GM18507 (cell line): ENCODE measurements around the gene HK3.
"Not testable (repeated sequence)": the region's sequence is repeated elsewhere in the genome, so short reads cannot be mapped to it uniquely, and the experiment has no call there.

Experiments
- DNase-seq: peaks from one replicate; pipeline ENCODE4 v3.0.0; 2011; ENCODE audit warnings: low read depth; ENCODE audit not compliant: insufficient read length; ENCODE audit errors: extremely low spot score
- FAIRE-seq: peaks from 2 replicates; lab custom pipeline; 2011; peaks lifted over from hg19 to GRCh38; lab: Jason Lieb, UNC

HK3 gene

DNA sequence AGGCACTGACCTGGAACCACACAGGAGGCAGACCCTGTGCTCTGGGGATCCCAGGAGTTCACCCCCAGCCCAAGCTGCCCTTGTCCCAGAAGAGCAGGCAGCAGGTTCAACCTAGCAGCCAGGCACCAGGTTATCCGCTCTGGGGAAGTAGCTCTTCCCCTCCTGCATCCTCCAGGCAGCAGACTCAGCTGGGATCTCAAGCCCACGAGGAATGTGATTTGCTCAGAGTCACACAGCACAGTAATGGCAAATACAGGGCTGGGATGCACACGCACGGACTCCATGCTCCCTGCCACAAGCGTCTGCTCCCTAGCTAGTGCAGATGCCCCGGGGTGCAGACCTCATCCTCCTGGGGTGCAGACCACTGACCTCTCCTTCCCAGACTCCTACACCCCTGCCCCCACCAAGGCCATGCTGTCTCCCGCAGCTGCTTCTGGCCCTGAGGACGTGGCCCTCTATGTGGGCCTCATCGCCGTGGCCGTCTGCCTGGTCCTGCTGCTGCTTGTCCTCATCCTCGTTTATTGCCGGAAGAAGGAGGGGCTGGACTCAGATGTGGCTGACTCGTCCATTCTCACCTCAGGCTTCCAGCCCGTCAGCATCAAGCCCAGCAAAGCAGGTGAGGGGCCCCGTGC lies 25.5 kb downstream of the HK3 start:
- FAIRE-seq, result no peak
- no peak for DNase-seq

DNA sequence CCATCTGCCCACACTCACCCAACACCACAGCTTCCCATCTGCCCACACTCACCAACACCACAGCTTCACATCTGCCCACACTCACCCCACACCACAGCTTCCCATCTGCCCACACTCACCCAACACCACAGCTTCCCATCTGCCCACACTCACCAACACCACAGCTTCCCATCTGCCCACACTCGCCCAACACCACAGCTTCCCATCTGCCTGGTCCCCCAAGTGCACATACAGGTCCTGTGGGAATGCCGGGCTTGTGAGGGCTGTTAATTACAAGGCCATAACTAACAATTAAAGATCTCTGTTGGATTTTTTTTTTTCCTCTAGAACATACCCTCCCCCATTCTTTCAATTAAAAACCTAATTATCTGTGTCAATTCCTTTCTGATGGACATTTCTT lies 26.1 kb downstream of the HK3 start:
- FAIRE-seq, DNase-seq: not testable (repeated sequence)

DNA sequence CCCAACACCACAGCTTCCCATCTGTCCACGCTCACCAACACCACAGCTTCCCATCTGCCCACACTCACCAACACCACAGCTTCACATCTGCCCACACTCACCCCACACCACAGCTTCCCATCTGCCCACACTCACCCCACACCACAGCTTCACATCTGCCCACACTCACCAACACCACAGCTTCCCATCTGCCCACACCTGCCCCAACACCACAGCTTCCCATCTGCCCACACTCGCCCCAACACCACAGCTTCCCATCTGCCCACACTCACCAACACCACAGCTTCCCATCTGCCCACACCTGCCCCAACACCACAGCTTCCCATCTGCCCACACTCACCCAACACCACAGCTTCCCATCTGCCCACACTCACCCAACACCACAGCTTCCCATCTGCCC lies 26.6 kb downstream of the HK3 start:
- FAIRE-seq, DNase-seq: not testable (repeated sequence)

DNA sequence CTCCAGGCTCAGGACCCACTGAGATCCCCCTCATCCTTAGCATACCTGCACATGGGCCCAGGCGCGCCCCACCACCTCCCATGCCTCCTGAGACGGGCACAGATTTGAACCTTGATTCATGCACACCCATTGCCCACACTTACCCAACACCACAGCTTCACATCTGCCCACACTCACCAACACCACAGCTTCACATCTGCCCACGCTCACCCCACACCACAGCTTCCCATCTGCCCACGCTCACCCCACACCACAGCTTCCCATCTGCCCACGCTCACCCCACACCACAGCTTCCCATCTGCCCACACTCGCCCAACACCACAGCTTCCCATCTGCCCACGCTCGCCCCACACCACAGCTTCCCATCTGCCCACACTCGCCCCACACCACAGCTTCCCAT lies 28.5 kb downstream of the HK3 start:
- not testable (repeated sequence) for FAIRE-seq, DNase-seq

DNA sequence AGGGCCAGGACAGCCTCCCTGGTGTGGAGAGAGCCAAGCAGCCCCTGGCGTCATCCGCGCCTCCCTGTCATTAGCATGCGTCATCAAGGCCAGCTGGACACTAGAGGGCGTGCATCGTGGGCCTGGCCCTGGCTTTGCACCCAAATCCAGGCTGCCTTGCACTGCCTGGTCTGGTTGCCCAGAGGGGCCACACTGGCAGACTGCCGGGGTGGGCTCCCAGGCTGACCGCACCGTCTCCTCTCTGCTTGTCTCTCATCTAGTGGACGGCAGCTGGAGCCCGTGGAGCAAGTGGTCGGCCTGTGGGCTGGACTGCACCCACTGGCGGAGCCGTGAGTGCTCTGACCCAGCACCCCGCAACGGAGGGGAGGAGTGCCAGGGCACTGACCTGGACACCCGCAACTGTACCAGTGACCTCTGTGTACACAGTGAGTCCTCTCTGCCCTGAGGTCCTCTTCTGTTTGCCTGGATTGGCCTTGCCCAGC lies 29.0 kb downstream of the HK3 start:
- FAIRE-seq (no peak), DNase-seq (no peak)

DNA sequence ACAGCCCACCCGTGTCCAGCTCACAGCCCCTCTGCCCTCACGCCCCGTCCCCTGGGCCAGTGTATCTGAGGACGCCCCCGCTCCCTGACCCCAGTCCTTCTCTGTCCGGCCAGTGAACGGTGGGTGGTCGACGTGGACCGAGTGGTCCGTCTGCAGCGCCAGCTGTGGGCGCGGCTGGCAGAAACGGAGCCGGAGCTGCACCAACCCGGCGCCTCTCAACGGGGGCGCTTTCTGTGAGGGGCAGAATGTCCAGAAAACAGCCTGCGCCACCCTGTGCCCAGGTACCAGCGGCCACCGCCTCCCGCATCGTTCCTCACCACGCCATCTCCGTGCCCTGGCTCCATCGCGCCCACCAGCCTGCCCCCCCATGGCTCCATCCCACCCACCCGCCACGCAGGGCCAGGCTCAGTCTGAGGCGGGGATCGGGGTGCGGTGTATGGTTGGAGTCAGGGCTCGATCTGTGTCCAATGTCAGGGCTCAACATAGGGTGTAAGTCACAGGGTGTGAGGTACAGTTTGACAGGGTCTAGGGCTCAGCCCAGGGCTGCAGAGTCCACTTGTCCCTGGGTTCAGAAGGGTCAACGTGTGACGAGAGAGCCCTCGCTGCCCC lies 29.5 kb downstream of the HK3 start:
- no peak for FAIRE-seq
- DNase-seq, result no peak

DNA sequence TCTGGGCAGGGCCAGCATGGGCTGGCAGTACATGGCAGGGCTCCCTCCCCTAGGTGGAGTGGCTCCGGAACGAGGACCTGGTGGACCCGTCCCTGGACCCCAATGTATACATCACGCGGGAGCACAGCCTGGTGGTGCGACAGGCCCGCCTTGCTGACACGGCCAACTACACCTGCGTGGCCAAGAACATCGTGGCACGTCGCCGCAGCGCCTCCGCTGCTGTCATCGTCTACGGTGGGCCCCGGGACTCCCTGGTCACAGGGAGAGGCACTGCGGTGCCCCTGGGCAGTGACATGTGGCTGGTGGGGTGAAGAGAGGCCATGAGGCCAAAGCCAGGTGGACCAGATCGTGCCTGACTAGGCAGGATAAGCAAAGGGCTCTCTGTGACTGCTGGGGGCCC lies 30.4 kb downstream of the HK3 start:
- DNase-seq, result no peak
- no peak for FAIRE-seq

DNA sequence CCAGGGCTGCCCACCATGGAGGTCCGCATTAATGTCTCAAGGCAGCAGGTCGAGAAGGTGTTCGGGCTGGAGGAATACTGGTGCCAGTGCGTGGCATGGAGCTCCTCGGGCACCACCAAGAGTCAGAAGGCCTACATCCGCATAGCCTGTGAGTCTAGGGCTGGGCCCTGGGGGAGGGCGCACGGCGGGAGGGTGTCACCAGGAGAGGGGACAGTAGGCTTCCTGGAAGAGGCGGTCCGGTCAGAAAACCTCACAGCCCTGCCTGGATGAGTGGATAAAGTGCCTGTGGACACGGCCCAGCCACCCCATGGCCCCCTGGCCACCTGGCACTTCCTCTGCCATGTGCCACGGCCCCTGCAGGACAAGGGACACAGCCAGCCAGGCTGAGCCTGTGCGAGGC lies 31.0 kb downstream of the HK3 start:
- FAIRE-seq (no peak), DNase-seq (no peak)

DNA sequence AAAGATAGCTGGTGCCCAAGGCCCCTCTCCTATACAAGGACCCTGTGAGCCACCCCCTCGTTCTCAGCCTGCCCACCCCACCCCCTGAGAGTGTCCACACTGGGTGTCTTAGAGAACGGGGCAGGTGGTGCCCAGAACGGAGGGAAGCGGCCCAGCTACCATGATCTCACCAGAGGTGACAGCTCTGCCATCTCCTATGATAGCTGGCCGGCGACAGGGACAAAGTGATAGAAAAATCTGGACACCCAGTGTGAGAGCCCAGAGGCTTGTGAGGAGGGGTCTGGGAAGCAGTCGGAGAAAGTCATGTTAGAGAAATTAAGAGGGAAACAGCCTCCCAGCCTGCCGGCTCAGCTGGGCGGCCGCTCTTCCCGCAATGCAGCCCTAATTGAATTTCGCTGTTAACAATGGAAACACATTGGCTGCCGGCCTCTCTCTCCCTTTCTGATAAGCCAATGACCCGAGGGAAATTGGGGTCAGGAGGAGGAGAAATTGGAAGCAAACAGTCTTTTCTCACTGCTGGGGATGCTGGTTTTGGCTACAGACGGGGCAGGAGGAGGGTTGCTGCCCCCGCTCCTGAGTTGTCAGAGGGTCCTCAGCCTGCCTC lies 32.3 kb downstream of the HK3 start:
- DNase-seq (no peak), FAIRE-seq (no peak)

DNA sequence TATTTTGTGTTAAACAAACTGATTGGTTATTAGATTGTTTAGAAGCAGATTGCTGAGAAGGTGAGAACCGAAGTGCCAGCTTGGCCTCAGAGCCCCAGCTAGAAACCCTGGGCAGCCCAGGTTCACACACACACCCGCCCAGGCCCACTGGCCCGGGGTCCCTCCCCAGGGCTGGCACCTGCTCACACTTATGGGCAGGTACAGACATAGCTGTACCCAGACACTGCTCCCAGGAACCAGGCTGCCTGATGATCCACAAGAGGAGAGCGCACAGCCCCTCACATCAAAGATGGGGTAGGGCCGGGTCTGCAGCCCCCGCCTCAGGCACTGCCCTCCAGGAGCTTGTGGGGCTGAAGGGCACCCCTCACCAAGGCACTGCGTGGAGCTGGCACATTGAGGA lies 33.2 kb downstream of the HK3 start:
- no peak for DNase-seq
- no peak for FAIRE-seq

DNA sequence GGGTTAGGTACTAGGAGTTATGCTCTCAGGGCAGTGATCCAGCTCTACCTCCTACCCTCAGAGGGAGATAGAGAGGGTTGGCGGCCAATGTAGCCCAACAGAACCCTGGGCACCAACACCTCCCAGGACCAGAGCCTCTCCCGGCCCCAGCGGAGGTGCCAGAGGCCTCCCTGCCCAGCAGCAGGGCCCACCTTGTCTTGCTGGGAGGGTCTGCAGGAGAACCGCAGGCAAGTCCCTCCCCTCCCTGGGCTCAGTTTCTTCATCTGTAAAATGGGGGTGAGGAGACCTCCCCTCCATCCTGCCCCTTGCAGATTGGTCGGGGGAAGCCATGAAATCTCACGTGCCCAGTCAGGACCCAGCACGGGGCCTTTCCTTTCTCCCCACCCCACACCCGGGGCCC lies 34.4 kb downstream of the HK3 start:
- DNase-seq, result no peak
- FAIRE-seq, result no peak

DNA sequence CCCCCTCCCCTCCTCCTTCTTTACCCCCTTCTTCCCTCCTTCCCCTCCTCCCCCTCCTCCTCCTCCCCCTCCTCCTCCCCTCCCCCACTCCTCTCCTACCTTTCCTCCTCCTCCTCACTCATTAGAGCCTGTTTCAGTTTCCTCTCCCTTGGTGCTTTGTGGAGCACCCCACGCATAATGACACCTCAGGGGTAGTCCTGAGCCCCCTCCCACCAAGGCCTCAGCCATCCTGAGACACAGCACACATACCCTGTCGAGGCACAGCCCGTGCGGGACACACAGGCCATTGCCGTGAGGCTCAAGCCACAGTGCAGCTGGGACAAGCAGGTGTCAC lies 35.4 kb downstream of the HK3 start:
- DNase-seq (no peak), FAIRE-seq (no peak)

DNA sequence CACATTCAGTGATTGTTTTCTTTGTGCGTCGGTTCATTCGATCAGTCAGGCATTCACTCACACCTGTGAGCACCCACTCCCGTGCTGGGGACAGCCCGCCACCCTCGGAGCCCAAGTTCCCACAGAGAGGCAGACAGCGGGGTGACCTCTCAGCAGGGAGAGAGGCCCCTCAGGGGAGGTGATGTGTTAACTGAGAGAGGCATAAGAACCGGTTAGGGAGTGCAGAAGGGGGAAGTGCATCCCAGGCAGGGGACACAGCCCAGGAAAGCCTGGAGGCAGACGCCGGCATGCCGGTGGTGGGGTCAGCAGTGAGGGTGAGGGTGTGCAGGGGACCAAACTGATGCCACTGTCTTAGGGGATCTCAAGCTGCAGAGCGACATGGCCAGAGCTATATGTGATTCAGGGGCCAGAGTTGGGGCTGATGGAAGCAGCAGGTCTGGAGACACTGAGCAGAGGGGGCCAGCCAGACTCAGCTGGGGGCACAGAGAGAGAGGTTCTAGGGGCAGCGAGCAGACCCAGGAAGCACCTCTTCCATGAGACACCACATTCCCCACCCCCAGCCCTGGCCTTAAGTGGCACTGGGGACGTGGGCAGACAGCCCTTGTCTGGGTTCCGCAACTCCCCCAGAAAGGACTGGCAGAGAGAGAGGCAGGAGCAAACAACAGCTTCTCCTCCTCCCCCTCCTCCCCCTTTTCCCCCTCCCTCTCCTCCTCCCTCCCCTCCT lies 35.9 kb downstream of the HK3 start:
- no peak for FAIRE-seq
- DNase-seq, result no peak

DNA sequence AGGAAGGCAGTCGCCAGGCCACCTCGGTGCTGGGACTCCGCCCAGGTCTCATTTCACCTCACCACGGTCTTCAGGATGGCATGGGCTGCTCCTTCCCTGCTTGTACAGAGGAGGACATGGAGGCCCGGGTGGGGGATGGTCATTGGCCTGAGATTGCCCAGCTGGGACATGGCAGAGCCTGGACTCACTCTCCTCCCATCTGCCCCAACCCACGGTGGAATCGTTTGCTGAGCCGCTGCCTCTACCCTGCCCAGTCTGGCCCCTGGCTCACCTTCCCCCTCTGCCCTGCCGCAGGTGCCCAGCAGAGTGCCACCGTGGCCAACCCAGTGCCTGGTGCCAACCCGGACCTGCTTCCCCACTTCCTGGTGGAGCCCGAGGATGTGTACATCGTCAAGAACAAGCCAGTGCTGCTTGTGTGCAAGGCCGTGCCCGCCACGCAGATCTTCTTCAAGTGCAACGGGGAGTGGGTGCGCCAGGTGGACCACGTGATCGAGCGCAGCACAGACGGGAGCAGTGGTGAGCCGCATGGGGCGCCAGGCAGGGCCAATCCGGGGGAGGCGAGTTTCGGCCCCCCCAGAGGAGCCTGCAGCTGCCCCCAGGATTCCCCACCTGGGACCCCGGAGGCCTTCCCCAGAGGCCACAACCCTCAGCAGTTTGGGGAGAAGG lies 36.7 kb downstream of the HK3 start:
- FAIRE-seq, result no peak

DNA sequence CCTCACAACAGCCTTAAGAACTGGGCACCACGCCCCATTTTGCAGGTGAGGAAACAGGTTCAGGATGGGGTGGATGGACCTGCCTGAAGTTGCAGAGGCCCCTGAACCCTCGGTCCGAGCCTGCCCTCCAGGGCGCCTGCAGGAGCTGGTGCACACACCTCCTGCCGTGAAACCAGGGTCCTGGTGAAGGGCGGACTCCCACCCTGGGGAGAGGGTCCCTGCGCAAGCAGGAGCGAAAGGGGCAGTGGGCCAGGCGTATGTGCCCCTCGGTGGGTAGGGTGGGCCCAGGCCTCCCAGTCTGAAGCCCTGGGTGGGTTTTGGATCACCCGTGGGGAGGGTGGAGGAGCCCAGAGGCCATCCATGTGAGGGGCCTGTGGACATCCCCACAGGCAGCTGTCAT lies 37.9 kb downstream of the HK3 start:
- DNase-seq (no peak), FAIRE-seq (no peak)

More for the DNA sequence above, 36.7 kb downstream of the HK3 start:
- no peak for DNase-seq

DNA sequence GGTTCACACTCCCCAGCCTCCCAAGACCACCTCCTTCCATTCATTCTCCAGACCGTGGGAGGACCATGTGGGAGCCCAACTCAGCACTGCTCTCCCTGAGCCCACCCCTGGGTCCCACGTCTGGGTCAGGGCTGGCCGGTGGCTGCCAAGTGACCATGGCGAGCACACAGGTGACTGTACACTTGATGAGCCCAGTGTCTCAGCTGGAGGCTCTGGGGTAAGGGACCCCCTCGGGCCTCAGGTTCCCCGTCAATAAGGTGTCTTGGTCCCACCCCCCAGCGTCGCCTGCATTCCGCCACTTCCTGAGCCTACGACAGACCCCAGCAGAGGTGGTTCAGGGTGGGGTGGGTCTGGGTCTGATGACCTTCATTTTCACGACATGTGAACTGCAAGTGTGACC lies 38.8 kb downstream of the HK3 start:
- DNase-seq (no peak), FAIRE-seq (no peak)

DNA sequence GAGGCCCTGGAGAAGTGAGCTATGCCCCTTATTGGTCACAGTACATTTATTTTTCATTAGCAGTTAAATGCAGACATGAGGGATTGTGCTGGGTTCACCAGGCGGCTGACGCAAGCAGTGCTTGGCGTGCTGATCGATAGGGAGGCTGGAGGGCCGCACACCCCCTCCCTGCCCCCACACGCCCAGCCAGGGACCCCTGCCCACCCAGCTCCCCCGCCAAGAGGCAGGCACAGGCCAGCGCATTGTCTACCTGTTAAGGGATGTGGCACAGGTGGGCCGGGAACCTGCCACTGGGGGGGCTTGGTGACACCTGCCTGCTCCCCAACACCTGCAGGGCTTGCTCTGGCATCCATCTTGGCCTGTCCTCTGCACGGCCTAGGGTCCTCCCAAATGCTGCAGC lies 39.2 kb downstream of the HK3 start:
- no peak for FAIRE-seq

DNA sequence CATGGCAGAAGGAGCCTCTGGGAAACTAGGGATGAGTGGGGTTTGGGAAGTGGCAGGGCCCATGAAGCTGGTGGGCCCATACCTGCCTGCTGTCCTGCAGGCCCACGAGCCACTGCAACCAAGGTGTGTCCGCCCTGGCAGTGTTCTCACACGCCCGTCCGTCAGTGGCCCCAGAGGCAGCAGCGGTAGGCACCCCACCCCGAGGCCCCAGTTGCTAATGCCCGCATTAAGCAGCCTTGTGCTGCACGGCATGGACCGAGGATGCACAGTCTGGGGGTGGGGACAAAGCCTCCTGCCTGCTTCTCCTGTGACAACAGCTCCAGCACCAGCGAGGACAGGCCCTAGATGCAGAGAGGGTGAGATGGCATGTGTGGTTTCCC lies 41.3 kb downstream of the HK3 start:
- DNase-seq (no peak), FAIRE-seq (no peak)

More for the DNA sequence above, 39.2 kb downstream of the HK3 start:
- no peak for DNase-seq

DNA sequence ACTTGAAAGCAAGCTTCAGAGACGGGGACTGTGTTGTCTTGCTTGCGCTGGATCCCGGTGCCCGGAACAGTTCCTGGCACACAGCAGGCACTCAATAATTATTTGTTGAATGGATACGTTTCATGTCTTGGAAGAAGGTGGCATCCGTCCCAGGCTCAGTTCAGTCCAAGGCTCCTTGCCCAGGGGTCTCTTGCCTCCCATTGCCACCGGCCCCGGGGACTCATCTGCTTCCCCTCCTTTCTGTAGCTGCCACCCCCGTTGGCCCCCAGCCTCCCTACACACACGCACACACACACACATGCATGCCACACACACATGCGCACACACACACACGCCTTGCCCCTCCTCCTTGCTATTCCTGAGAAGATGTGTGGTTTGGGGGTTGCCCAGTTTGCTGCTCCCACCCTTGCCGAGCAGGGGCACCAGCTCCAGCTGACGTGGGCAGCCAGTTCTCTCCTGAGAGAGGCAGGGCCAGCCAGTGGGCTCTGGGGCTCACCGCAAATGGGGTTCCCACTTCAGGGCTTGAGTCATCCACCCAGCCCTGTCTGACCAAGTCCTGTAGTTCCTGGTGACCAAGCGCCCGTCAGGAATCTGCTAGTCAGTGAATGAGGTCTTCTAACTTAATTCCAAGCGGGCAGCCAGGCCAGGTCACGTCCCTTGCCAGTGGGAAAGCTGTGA lies 41.8 kb downstream of the HK3 start:
- FAIRE-seq (no peak), DNase-seq (no peak)

DNA sequence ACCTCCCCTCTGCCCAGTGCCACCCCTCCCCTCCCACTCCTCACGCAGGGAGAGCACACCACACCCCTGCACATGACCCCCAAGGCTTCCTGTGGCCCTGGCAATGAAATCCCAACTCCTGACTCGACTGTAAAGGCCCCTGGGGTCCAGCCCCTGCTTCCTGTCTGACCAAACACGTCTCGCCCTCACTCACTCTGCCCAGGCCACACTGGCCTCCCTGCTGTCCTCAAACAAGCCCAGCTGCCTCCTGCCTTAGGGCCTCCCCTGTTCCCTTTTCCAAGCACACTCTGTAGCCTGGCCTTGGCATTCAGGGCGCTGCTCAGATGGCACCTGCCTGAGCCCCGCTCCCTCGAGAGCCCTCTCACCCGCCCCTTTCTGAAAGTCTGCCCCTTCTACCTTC lies 42.4 kb downstream of the HK3 start:
- DNase-seq, result no peak
- no peak for FAIRE-seq
